ENCODE results near the gene RSU1.
A peak's percentile ranks its signal among the peaks of the same experiment; 100 is the strongest.

The RSU1 gene

DNA sequence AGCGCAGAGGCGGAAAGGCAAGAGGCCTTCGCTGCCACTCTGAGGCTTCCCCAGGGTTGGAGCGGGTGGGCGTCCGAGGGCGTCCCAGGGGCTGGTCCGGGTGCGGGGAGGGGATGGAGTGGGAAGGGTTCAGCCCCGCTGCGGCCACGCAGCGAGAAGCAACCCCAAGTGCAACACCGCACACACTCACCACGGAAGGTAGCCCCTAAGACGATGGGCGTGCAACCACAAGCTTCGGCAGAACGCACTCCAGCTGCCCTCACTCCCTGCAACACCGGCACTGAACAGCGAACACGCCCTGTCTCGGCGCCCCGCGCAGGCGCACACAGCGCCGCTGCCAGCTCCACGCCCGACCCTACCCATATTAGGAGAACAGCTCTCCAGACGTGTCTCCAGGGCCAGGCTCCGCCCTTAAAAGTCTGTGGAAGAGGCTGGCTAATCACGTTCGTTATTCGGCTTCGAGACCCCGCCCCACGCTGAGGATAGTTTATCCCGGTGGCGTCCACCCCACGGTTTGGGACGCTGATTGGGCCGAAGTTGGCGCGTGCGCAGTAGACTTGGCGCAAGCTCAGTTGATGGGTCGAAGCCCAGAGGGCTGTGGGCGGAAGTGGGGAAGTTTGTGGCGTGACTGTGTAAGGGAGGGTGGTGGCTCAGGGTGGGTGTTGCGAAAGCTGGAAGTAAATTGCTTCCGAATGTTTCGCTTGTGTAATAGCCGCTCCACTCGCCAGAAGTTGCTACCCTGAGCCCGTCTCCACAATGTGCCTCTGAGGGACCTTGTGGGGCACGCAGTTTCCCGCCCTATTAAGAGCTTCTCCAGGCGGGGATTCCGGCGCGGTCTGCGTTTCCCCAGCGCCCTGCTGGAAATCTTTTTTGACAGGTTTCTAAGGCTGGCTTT is at the start of gene RSU1:
RSU1 (minus strand) TSS at position 300 of the 895 bp plus-strand sequence. CDS start 343 bp downstream, outside the sequence.
- H3K4me1 ChIP-seq, result peaks cover 6% of the 10 kb centered on the region
- in situ Hi-C loops (cut with MboI; ENCODE audit: low sequenced_read_pairs), result no loop called here

DNA sequence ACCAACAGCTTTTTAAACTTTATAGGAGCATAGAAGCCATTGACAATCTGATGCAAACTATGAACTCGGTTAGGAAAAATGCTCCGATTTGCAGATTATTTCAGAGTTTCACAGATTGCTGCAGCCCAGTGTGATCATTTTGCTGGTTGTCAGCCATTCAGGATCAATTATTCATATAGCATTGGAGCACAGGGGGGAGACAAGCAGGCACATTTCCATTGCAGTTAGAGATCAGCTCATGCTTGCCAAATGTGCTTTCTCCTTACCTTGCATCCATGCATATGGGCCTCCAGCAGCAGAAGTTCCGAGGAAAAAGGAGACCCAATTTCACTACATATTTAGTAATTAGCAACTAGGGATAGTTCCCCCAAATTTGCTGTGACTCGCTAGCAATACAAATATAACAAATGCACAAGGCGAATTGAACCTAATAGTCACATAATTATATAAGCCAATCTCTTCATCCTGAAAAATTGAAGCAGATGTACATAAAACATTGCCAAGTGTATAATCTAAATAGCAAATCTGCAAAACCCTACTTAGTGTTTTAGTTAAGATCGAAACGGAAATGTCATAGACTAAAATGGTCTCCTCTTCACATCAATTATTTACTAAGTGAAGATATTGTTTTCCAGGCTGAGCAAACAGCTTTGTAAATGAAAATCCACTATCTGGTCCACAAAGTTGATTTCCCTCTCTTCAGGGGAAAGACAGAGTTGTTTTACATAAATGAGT is 49.5 kb upstream of the RSU1 start:
- no peaks in the 10 kb centered on the region for H3K36me3 ChIP-seq (replicated peaks)
- no peak overlapping the region for H3K4me3 ChIP-seq
- in situ Hi-C loops (cut with MboI; ENCODE audit: low sequenced_read_pairs), result no loop called here
- no peak for DNase-seq (ENCODE audit: low spot score in 2 of 2)
- H3K27me3 ChIP-seq (ENCODE audit: low read depth), result no peaks in the 10 kb centered on the region; the same call in 1 of the 2 replicates
- H3K4me1 ChIP-seq, result peaks cover 12% of the 10 kb centered on the region
- H3K9me3 ChIP-seq, result no peaks in the 10 kb centered on the region

More for the DNA sequence above, at the start of gene RSU1:
- Histone ChIP-seq H3K4me3 (peak within 1 kb of the TSS; percentile 63), H3K36me3 (replicated peaks) (no peaks in the 10 kb centered on the region), H3K27me3 (ENCODE audit: low read depth) (no peaks in the 10 kb centered on the region), H3K9me3 (peaks cover 6% of the 10 kb centered on the region; the same call in 1 of the 2 replicates)
- peak; percentile 99 to 100 for DNase-seq (ENCODE audit: low spot score in 2 of 2)

DNA sequence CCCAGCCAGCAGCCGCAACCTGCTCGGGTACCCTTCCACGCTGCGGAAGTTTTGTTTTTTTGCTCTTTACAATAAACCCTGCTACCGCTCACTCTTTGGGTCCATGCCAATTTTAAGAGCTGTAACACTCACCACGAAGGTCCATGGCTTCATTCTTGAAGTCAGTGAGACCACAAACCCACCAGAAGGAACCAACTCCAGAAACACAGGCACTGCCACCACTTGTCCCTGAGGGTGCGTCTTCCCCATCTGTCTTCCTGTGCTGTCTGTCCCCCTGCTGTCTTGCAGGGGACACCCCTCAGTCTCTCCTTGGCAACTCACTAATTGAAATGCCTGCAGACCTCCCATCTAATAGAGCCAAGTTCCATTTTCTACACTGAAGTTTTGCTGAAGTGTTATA is 48.5 kb upstream of the RSU1 start:
- H3K9me3 ChIP-seq, result no peaks in the 10 kb centered on the region
- no peak for DNase-seq (ENCODE audit: low spot score in 2 of 2)
- peaks cover 12% of the 10 kb centered on the region for H3K4me1 ChIP-seq
- no peaks in the 10 kb centered on the region for H3K36me3 ChIP-seq (replicated peaks)
- H3K27me3 ChIP-seq (ENCODE audit: low read depth), result no peaks in the 10 kb centered on the region; the same call in 1 of the 2 replicates
- in situ Hi-C loops (cut with MboI; ENCODE audit: low sequenced_read_pairs), result no loop called here
- no peak overlapping the region for H3K4me3 ChIP-seq

DNA sequence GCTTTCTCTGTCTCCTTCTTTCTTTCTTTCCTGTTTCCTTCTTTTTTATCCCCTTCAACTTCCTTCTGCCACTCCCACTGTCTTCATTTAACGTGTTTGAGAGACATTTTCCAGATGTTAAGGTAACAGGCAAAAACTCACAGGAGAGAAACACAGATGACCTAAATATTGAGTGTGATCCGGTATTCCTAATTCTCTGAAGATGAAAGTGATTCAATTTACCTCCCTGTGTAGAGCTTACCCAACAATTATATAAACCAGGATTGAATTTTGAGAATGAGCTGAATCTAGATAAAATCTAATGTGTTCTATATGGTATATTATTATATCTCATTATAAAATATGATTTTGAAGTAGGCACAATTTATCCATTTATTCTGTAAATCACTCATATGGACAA is 46.5 kb upstream of the RSU1 start:
- Histone ChIP-seq H3K4me3 (no peak overlapping the region), H3K4me1 (peaks cover 12% of the 10 kb centered on the region), H3K36me3 (replicated peaks) (no peaks in the 10 kb centered on the region), H3K27me3 (ENCODE audit: low read depth) (no peaks in the 10 kb centered on the region; the same call in 1 of the 2 replicates), H3K9me3 (no peaks in the 10 kb centered on the region)
- no peak for DNase-seq (ENCODE audit: low spot score in 2 of 2)
- in situ Hi-C loops (cut with MboI; ENCODE audit: low sequenced_read_pairs), result no loop called here

DNA sequence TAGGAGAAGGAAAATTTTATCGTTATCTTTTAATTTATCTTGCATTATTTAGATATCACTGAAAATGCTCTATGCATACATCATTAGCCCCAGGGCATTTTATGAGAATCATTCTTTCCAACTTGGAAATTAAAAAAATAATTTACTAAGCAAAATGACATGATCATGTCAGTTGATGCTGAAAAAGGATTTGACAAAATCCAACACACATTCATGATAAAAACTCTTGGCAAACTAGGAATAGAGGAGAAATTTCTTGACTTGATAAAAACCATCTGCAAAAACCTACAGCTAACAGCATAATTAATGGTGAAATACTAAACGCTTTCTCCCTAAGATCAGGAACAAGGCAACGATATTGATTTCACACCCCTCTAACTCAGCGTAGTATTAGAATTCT is 40.2 kb upstream of the RSU1 start:
- no peak for DNase-seq (ENCODE audit: low spot score in 2 of 2)
- H3K36me3 ChIP-seq (replicated peaks), result no peaks in the 10 kb centered on the region
- no peak overlapping the region for H3K4me3 ChIP-seq
- H3K9me3 ChIP-seq, result no peaks in the 10 kb centered on the region
- in situ Hi-C loops (cut with MboI; ENCODE audit: low sequenced_read_pairs), result no loop called here
- H3K27me3 ChIP-seq (ENCODE audit: low read depth), result no peaks in the 10 kb centered on the region; the same call in 1 of the 2 replicates
- peaks cover 7% of the 10 kb centered on the region for H3K4me1 ChIP-seq

DNA sequence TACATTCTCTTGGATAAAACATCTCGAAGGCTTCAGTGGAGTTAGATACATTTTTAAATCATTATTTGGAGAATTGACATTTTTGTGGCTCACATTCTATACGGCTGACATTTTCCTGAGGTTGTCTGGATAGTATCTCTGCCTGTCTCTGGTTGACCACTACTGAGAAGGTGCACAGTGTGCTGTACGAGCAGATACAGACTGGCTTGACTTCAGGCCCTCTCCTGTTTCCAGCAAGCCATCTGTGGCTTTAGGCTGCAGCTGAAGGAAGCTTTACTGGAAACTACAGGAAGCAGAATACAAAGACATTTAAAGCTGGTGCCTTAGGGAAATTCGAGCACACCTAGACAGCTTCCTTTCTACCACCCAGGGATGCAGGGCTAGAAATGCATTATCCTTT is 39.3 kb upstream of the RSU1 start:
- H3K36me3 ChIP-seq (replicated peaks), result no peaks in the 10 kb centered on the region
- H3K4me1 ChIP-seq, result peaks cover 7% of the 10 kb centered on the region
- in situ Hi-C loops (cut with MboI; ENCODE audit: low sequenced_read_pairs), result no loop called here
- no peaks in the 10 kb centered on the region for H3K9me3 ChIP-seq
- no peak for DNase-seq (ENCODE audit: low spot score in 2 of 2)
- H3K27me3 ChIP-seq (ENCODE audit: low read depth), result no peaks in the 10 kb centered on the region; the same call in 1 of the 2 replicates
- no peak overlapping the region for H3K4me3 ChIP-seq

DNA sequence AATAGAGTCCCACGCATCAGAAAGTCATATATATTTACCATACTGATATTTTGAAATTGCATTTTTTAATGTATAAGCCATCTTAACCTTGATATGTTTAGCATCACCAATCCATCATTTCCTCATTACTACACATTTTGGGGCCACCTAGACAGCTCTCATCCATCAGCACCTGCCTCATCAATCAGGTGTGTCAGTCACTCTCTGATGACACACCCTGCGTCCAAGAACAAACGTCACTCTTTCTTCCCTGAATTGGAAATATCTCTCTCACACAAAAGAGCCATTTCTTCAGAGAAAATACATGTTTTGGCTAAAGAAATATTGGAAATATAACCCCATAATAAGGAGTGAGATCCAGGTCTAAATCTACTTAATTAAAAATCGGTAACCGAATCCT is 38.9 kb upstream of the RSU1 start:
- H3K4me3 ChIP-seq, result no peak overlapping the region
- in situ Hi-C loops (cut with MboI; ENCODE audit: low sequenced_read_pairs), result no loop called here
- DNase-seq (ENCODE audit: low spot score in 2 of 2), result no peak
- no peaks in the 10 kb centered on the region for H3K9me3 ChIP-seq
- no peaks in the 10 kb centered on the region; the same call in none of the 2 replicates for H3K27me3 ChIP-seq (ENCODE audit: low read depth)
- H3K4me1 ChIP-seq, result peaks cover 7% of the 10 kb centered on the region
- H3K36me3 ChIP-seq (replicated peaks), result no peaks in the 10 kb centered on the region

DNA sequence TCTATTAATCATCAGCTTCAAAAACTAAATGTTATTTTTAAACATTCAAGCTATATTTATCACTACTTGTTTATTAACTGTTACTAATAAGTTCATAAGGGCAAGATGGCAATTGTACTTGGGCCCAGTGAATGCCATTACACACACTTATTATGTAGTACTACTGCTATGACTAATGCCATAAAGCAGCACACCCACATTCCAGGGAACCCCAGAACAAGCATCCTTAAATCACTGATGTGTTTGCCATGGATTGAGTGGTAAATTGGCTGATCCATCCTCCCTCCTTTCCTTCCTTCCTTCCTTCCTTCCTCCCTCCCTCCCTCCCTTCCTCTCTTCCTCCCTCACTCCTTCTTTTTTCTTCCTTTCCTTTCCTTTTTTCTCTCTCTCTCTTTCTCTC is 37.4 kb upstream of the RSU1 start:
- in situ Hi-C loops (cut with MboI; ENCODE audit: low sequenced_read_pairs), result no loop called here
- Histone ChIP-seq H3K4me3 (no peak overlapping the region), H3K4me1 (peaks cover 7% of the 10 kb centered on the region)

DNA sequence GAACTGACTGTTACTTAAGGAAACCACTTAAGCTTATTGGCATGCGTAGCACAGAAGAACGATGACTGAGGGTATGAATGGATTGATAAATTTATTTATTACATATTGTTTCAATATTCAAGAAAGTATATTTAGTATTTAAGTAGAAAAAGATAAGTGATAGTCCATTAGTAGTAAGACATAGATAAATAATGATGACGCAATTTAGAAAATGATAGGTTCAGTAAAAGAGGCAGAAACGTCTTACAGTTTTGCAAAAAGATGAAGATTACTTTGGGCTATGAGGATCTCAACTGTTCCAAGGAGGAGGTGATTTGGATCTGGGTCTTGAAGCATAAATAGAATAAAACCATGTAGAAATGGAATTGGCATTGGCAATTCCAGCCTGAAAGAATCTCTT is 36.6 kb upstream of the RSU1 start:
- H3K4me1 ChIP-seq, result peaks cover 7% of the 10 kb centered on the region
- no peak overlapping the region for H3K4me3 ChIP-seq
- H3K36me3 ChIP-seq (replicated peaks), result no peaks in the 10 kb centered on the region
- in situ Hi-C loops (cut with MboI; ENCODE audit: low sequenced_read_pairs), result no loop called here
- no peaks in the 10 kb centered on the region for H3K9me3 ChIP-seq
- DNase-seq (ENCODE audit: low spot score in 2 of 2), result no peak
- peaks cover 3% of the 10 kb centered on the region; the same call in 1 of the 2 replicates for H3K27me3 ChIP-seq (ENCODE audit: low read depth)

More for the DNA sequence above, 37.4 kb upstream of the RSU1 start:
- DNase-seq (ENCODE audit: low spot score in 2 of 2), result no peak
- Histone ChIP-seq H3K27me3 (ENCODE audit: low read depth) (peaks cover 3% of the 10 kb centered on the region), H3K9me3 (no peaks in the 10 kb centered on the region), H3K36me3 (replicated peaks) (no peaks in the 10 kb centered on the region)

DNA sequence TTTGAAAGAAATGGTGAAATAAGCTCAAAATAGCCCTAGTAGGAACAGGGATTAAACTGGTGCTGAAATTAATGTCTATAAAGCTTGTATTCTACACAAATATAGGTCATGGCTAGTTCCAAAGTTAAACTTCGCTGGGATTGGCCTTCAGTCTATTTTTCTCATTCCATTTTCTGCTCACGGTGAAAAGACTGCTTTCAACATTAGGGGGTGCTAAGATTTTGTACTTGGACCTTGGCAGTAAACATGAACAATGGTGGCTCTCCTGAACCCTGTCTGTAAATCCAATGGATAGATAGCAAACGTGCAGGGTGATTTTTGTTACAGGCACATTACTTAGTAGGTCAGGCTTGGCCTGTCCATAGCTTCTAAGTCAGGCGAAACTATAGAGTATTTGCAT is 36.0 kb upstream of the RSU1 start:
- Histone ChIP-seq H3K9me3 (no peaks in the 10 kb centered on the region), H3K36me3 (replicated peaks) (no peaks in the 10 kb centered on the region), H3K27me3 (ENCODE audit: low read depth) (peaks cover 3% of the 10 kb centered on the region; the same call in 1 of the 2 replicates), H3K4me1 (peaks cover 7% of the 10 kb centered on the region), H3K4me3 (no peak overlapping the region)
- DNase-seq (ENCODE audit: low spot score in 2 of 2), result peak in 1 of 2 experiments; percentile 41
- in situ Hi-C loops (cut with MboI; ENCODE audit: low sequenced_read_pairs), result no loop called here

DNA sequence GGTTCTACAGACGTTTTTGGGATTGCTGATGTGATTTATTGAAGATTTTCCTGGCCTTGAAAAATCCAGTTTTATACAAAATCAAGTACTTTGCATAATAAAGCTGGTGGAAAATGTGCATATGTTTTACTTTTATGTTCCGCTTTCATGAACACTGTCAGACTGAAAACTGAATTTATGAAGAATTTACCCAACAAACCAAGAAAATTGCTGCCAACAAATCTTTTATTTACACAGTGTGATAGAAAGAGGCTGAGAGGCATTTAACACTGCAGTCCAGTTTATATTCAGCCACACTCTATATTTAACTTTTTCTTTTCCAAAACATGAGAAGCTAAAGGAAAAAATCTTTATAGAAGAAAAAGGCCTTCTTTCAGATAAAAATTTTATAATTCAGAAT is 35.4 kb upstream of the RSU1 start:
- in situ Hi-C loops (cut with MboI; ENCODE audit: low sequenced_read_pairs), result no loop called here
- H3K36me3 ChIP-seq (replicated peaks), result no peaks in the 10 kb centered on the region
- H3K9me3 ChIP-seq, result no peaks in the 10 kb centered on the region
- peaks cover 7% of the 10 kb centered on the region for H3K4me1 ChIP-seq
- peaks cover 3% of the 10 kb centered on the region; the same call in 1 of the 2 replicates for H3K27me3 ChIP-seq (ENCODE audit: low read depth)
- peak in 1 of 2 experiments; percentile 18 for DNase-seq (ENCODE audit: low spot score in 2 of 2)
- H3K4me3 ChIP-seq, result no peak overlapping the region

DNA sequence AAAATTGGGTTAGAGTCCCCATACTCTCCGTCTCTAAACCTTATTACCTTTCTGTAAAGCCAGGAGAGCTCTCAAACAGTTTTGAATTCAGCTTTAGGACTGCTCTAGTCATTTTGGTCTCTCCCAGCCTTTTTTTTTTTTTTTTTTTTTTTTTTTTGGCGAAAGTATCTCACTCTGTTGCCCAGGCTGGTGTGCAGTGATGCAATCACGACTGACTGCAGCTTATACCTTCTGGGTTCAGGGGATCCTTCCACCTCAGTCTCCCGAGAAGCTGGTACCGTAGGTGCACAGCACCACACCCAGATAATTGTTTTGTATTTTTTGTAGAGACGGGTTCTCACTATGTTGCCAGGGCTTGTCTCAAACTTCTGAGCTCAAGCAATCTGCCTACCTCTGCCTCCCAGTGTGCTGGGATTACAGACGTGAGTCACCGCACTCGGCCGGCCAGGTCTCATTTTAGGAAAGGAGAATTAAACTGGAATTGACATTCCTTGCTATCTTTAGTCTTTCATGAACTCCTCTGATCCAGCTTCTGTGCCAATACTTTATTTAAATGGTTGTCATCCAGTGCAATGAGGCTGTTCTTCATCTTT is 31.4 kb upstream of the RSU1 start:
- Histone ChIP-seq H3K4me1 (peaks cover 7% of the 10 kb centered on the region), H3K4me3 (no peak overlapping the region), H3K9me3 (no peaks in the 10 kb centered on the region), H3K27me3 (ENCODE audit: low read depth) (peaks cover 3% of the 10 kb centered on the region; the same call in 1 of the 2 replicates), H3K36me3 (replicated peaks) (no peaks in the 10 kb centered on the region)
- DNase-seq (ENCODE audit: low spot score in 2 of 2), result no peak
- in situ Hi-C loops (cut with MboI; ENCODE audit: low sequenced_read_pairs), result loop anchor here (5.0 kb wide), 1 partner anchor 409 kb away; no protein-coding TSS in a partner anchor

DNA sequence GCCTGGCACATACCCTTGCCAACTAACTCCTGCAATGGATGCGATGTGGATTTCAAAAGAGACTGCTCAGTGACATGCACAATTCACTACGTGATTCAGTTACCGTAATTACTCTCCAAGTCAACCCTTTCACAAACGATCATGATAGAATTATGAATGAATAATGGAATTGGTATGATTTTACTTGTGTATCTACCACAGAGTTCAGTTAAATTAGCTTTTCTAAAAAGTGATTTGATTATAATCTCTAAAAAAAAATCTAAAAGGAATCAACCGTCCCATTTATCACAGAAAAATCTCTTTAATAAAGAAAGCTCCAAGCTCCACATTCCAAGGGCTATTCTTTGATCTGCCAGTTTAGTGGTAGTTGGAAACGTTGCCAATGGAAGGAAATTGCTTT is 30.4 kb upstream of the RSU1 start:
- no peak for DNase-seq (ENCODE audit: low spot score in 2 of 2)
- Histone ChIP-seq H3K4me1 (peaks cover 2% of the 10 kb centered on the region), H3K27me3 (ENCODE audit: low read depth) (peaks cover 3% of the 10 kb centered on the region; the same call in 1 of the 2 replicates), H3K4me3 (no peak overlapping the region), H3K9me3 (no peaks in the 10 kb centered on the region), H3K36me3 (replicated peaks) (no peaks in the 10 kb centered on the region)
- in situ Hi-C loops (cut with MboI; ENCODE audit: low sequenced_read_pairs), result loop anchor here (5.0 kb wide), 1 partner anchor 410 kb away; no protein-coding TSS in a partner anchor
